K562 (cell line): ENCODE measurements around the gene ILK. TPM values are rescaled to one million over a fixed set of nuclear protein-coding genes. Genes with fewer than 3 reads are reported as not detected.

Experiments used
- EHMT2 ChIP-seq: fragments of 450-650 bp; IDR thresholded peaks from 2 replicates; pipeline ENCODE4 v1.6.1; 2018; ENCODE audit warnings: antibody characterized with exemption
- HDAC1 ChIP-seq, 2 experiments: fragments of 450-650 bp; IDR thresholded peaks; 2 replicates each; pipeline ENCODE4 v1.6.1; 2016 to 2017; ENCODE audit warnings: inconsistent platforms in 1 of 2, mild to moderate bottlenecking in 1 of 2, moderate library complexity in 1 of 2
- HNRNPH1 ChIP-seq: fragments of 200-400 bp; formaldehyde crosslinking; optimal IDR thresholded peaks from 2 replicates; pipeline ENCODE3; 2017; ENCODE audit warnings: low read depth, mild to moderate bottlenecking, low read length, moderate library complexity
- ILF3 ChIP-seq: fragments of 450-650 bp; IDR thresholded peaks from 2 replicates; pipeline ENCODE4 v1.6.1; 2018; ENCODE audit warnings: antibody characterized with exemption, mild to moderate bottlenecking, moderate library complexity, borderline replicate concordance
- SIRT6 ChIP-seq: IDR thresholded peaks from one replicate; pipeline ENCODE4 v1.6.1; 2012; ENCODE audit warnings: low read depth, mild to moderate bottlenecking, control low read depth, inconsistent platforms, low read length, moderate library complexity
- SREBF2 ChIP-seq: sonication (generic); formaldehyde crosslinking; IDR thresholded peaks from 2 replicates; pipeline ENCODE4 v1.4.0; 2020; ENCODE audit warnings: mild to moderate bottlenecking, missing genetic modification reagents
- ZHX1 ChIP-seq: fragments of 150-350 bp; conservative IDR thresholded peaks from 2 replicates; pipeline ENCODE4 v1.6.1; 2014; ENCODE audit warnings: low read length
- polyA plus RNA-seq, 8 experiments: library from polyadenylated mRNA; depleted of rRNA in 4 of 8; stranded (reverse) in 5 of 8; unstranded in 3 of 8; fragments of >200 nt; fragmentation: Nextera tagmentation in 2 of 8; fragmentation: Illumina TruSeq in 1 of 8; extraction: Ambion mirVana in 2 of 8; extraction: Trizol in 1 of 8; gene quantifications; 2 replicates each; pipeline versions ENCODE4 v1.2.1 to v1.2.3, GENCODE V29; 2011 to 2014; ENCODE audit warnings: inconsistent platforms in 1 of 8, missing spikeins in 1 of 8
- total RNA-seq, 7 experiments: library from RNA; depleted of rRNA in 6 of 7; stranded (reverse); fragments of >200 nt in 6 of 7; fragmentation: Illumina TruSeq in 2 of 7; extraction: Trizol in 2 of 7; gene quantifications; 2 replicates each; pipeline versions ENCODE4 v1.2.1 to v1.2.3, GENCODE V29; 2011 to 2021; ENCODE audit warnings: low replicate concordance in 1 of 7
- TF ChIP-seq, protein P1 (sequence below): fragments of 200-800 bp; sonication (Bioruptor generic); IDR thresholded peaks from 2 replicates; pipeline ENCODE4 v1.6.1; 2017; ENCODE audit warnings: missing genetic modification characterization, missing compliant biosample characterization

The ILK gene
- total and polyA plus RNA-seq, 9 of the 15 experiments (the other 6 are each of a cell fraction or from before 2014, with no cell fraction given), result 43.3 to 95.9 (median 58.9) TPM

DNA sequence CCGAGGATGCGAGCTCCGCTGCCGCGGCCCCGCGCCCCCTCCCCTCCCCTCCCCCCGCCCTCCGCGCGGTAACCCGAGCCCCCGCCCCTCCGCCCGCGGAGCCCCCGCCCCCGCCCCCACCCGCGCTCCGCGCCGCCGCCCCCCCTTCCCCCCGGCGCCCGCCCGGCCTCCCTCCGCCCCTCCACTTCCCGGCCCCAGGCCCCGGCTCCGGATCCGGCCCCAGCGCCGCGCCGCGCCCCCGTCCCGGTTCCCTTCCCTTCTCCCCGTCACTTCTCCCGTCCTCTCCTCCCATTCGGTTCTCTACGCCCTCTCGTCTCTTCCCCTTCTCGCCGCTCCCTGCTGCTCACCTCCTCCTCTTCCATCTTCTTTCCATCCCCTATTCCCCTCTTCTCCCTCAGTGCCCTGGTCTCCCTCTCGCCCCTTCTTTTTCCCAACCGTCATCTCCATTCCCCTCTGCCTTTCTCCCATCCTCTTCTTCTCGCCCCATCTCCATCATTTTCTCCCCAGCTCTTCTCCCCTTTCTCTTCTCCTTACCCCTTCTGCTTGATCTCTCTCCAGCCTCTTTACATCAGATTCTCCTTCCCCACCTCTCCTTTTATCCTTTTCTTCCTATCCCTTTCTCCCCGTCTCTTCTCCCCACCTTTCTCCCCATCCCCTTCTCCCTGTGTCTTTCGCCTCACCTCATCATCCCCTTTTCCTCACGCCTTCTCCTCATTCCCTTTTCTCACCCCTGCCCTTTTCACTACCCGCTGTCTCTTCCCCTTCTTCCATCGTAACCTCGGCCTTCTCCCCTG lies 52.4 kb downstream of the ILK start, which contains the start of gene DCHS1 (continued):
- TF ChIP-seq ZHX1 (no peak), HNRNPH1 (no peak), ILF3 (no peak), EHMT2 (no peak), HDAC1 (IDR thresholded peaks at IDR 0.05) (peak in 1 of 2 experiments; percentile 38; a peak in 2 of 4 replicates), SREBF2 (no peak), SIRT6 (no peak)
- TF ChIP-seq, protein P1, sequence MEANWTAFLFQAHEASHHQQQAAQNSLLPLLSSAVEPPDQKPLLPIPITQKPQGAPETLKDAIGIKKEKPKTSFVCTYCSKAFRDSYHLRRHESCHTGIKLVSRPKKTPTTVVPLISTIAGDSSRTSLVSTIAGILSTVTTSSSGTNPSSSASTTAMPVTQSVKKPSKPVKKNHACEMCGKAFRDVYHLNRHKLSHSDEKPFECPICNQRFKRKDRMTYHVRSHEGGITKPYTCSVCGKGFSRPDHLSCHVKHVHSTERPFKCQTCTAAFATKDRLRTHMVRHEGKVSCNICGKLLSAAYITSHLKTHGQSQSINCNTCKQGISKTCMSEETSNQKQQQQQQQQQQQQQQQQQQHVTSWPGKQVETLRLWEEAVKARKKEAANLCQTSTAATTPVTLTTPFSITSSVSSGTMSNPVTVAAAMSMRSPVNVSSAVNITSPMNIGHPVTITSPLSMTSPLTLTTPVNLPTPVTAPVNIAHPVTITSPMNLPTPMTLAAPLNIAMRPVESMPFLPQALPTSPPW (CRISPR knock-in tag), result 0 out of 2 replicates have a peak, but pooled peaks have one; percentile 16
- TF ChIP-seq, all 486 proteins: peak for 14
